HepG2 (cell line): ENCODE measurements around the gene FXR2. TPM values are rescaled to one million over a fixed set of nuclear protein-coding genes. Genes with fewer than 3 reads are reported as not detected.
A peak's percentile ranks its signal among the peaks of the same experiment; 100 is the strongest.

Experiments used
- AFF4 ChIP-seq: sonication (generic); formaldehyde crosslinking; IDR thresholded peaks from 2 replicates; pipeline ENCODE4 v1.4.0; 2020; ENCODE audit warnings: missing genetic modification reagents
- CEBPG ChIP-seq: IDR thresholded peaks from 2 replicates; pipeline ENCODE4 v1.6.1; 2016
- DPF2 ChIP-seq: sonication (generic); formaldehyde crosslinking; IDR thresholded peaks from 2 replicates; pipeline ENCODE4 v1.4.0; 2020; ENCODE audit warnings: mild to moderate bottlenecking, low read depth, missing genetic modification reagents, borderline replicate concordance
- E2F2 ChIP-seq: sonication (generic); formaldehyde crosslinking; IDR thresholded peaks from 2 replicates; pipeline ENCODE4 v1.4.0; 2020; ENCODE audit warnings: missing genetic modification reagents, borderline replicate concordance
- GLI4 ChIP-seq: sonication (generic); formaldehyde crosslinking; IDR thresholded peaks from 2 replicates; pipeline ENCODE4 v1.5.1; 2020; ENCODE audit warnings: missing genetic modification reagents, mild to moderate bottlenecking, moderate library complexity, borderline replicate concordance
- HMG20A ChIP-seq: IDR thresholded peaks from 2 replicates; pipeline ENCODE4 v1.6.1; 2016; ENCODE audit warnings: borderline replicate concordance
- HNRNPL ChIP-seq: fragments of 200-400 bp; formaldehyde crosslinking; IDR thresholded peaks from 2 replicates; pipeline ENCODE4 v1.6.1; 2017; ENCODE audit warnings: mild to moderate bottlenecking, low read depth, low read length
- MEIS1 ChIP-seq: sonication (generic); formaldehyde crosslinking; IDR thresholded peaks from 2 replicates; pipeline ENCODE4 v1.9.0; 2021; ENCODE audit warnings: mild to moderate bottlenecking, missing genetic modification reagents, moderate library complexity, borderline replicate concordance
- RBAK ChIP-seq: sonication (generic); formaldehyde crosslinking; IDR thresholded peaks from 2 replicates; pipeline ENCODE4 v1.5.1; 2020; ENCODE audit warnings: mild to moderate bottlenecking, missing genetic modification reagents
- RXRB ChIP-seq: IDR thresholded peaks from 2 replicates; pipeline ENCODE4 v1.6.1; 2016; ENCODE audit warnings: borderline replicate concordance, missing genetic modification reagents, missing compliant biosample characterization
- SMAD3 ChIP-seq: sonication (generic); formaldehyde crosslinking; IDR thresholded peaks from 2 replicates; pipeline ENCODE4 v1.4.0; 2020; ENCODE audit warnings: missing genetic modification reagents
- SP1 ChIP-seq, 2 experiments: fragments of 450-650 bp in 1 of 2; sonication (generic) in 1 of 2; formaldehyde crosslinking in 1 of 2; IDR thresholded peaks; 2 replicates each; pipeline versions ENCODE4 v1.4.0 to v1.6.1; 2016 to 2020; ENCODE audit warnings: missing genetic modification reagents in 1 of 2
- ZNF232 ChIP-seq: sonication (generic); formaldehyde crosslinking; IDR thresholded peaks from 2 replicates; pipeline ENCODE4 v1.4.0; 2020; ENCODE audit warnings: missing genetic modification reagents, borderline replicate concordance
- ZNF282 ChIP-seq: fragments of 450-650 bp; IDR thresholded peaks from 2 replicates; pipeline ENCODE4 v1.6.1; 2018; ENCODE audit not compliant: partially characterized antibody
- ZNF318 ChIP-seq: sonication (generic); formaldehyde crosslinking; IDR thresholded peaks from 2 replicates; pipeline ENCODE4 v1.4.0; 2020; ENCODE audit warnings: mild to moderate bottlenecking, missing genetic modification reagents
- ZSCAN30 ChIP-seq: sonication (generic); formaldehyde crosslinking; IDR thresholded peaks from 2 replicates; pipeline ENCODE4 v1.5.0; 2020; ENCODE audit warnings: mild to moderate bottlenecking, missing genetic modification reagents
- polyA plus RNA-seq, 8 experiments: library from polyadenylated mRNA; depleted of rRNA in 3 of 8; stranded (reverse) in 7 of 8; unstranded in 1 of 8; fragments of >200 nt; fragmentation: Illumina TruSeq in 4 of 8; extraction: Trizol in 4 of 8; gene quantifications; 2 replicates each; pipeline versions ENCODE4 v1.2.1 to v1.2.3, GENCODE V29; 2011 to 2016; ENCODE audit warnings: low read depth in 4 of 8, missing spikeins in 1 of 8, mixed read lengths in 1 of 8; ENCODE audit not compliant: insufficient read depth in 1 of 8
- total RNA-seq, 5 experiments: library from RNA; depleted of rRNA; stranded (reverse); fragments of >200 nt; fragmentation: Illumina TruSeq; extraction: Trizol; gene quantifications; 2 replicates each; pipeline ENCODE4 v1.2.3, GENCODE V29; 2016; ENCODE audit warnings: low read depth in 1 of 5

The FXR2 gene
- total and polyA plus RNA-seq, 2 of the 13 experiments (the other 11 are each of a cell fraction or from before 2014, with no cell fraction given) = 20.9 to 24.4 TPM

GRCh38 chr17:7572588-7573323 lies 41.9 kb downstream of the FXR2 start (continued):
- TF ChIP-seq ZNF318 (CRISPR knock-in tag) = no peak
- no peak for TF ChIP-seq E2F2
- peak; percentile 45; the same call in 1 of the 2 replicates for TF ChIP-seq MEIS1 (CRISPR knock-in tag)
- no peak for TF ChIP-seq CEBPG
- no peak for TF ChIP-seq HMG20A
- no peak; the same call in 1 of the 2 replicates for TF ChIP-seq RXRB (CRISPR knock-in tag)
- TF ChIP-seq HNRNPL = no peak
- TF ChIP-seq DPF2 (CRISPR knock-in tag) = no peak
- no peak for TF ChIP-seq GLI4
- 0 out of 2 replicates have a peak, but pooled peaks have one; percentile 5 for TF ChIP-seq ZNF232 (CRISPR knock-in tag)
- TF ChIP-seq SMAD3 (CRISPR knock-in tag) = peak; percentile 6; the same call in 1 of the 2 replicates
- TF ChIP-seq AFF4 (CRISPR knock-in tag) = peak; percentile 59; the same call in 1 of the 2 replicates
- TF ChIP-seq RBAK (CRISPR knock-in tag) = no peak
- peak; percentile 71; the same call in 1 of the 2 replicates for TF ChIP-seq ZSCAN30
- TF ChIP-seq SP1 (IDR thresholded peaks at IDR 0.05) = no peak
- peak; percentile 91 for TF ChIP-seq SP1 (CRISPR knock-in tag; IDR thresholded peaks at IDR 0.05)
- no peak for TF ChIP-seq ZNF282
